ENCODE measurements around the gene PLA2G3. TPM values are rescaled to one million over a fixed set of nuclear protein-coding genes. Genes with fewer than 3 reads are reported as not detected.

The PLA2G3 gene
- total and polyA plus RNA-seq, 3 experiments from 2014 or later: not detected

- no peaks in the 10 kb centered on the region for H3K36me3 Mint-ChIP-seq
- Histone ChIP-seq H3K36me3 (ENCODE audit: insufficient read depth, low read length) (no peaks in the 10 kb centered on the region), H3K9me3 (ENCODE audit: low read length) (no peaks in the 10 kb centered on the region), H3K27me3 (ENCODE audit: insufficient read depth, low read length, poor library complexity, severe bottlenecking) (no peaks in the 10 kb centered on the region), H3K4me3 (ENCODE audit: low read length) (no peak overlapping the region), H3K27ac (ENCODE audit: low read depth, low read length) (no peak overlapping the region), H3K4me1 (ENCODE audit: insufficient read depth, low read length) (no peaks in the 10 kb centered on the region)
- no peak overlapping the region for H3K27ac Mint-ChIP-seq
- DNase-seq: no peak
- H3K4me1 Mint-ChIP-seq: no peaks in the 10 kb centered on the region
- CTCF ChIA-PET: interaction anchor here (1.1 kb wide), 2 partner anchors 36 to 59 kb away, joined by 3 to 5 read pairs; no protein-coding TSS in a partner anchor
- no peak overlapping the region for H3K4me3 Mint-ChIP-seq
- peaks cover 0 to 8% (median 0%) of the 10 kb centered on the region in 5 donors for H3K9me3 Mint-ChIP-seq
- POLR2A ChIA-PET: interaction anchor here (0.6 kb wide), 1 partner anchor 17 kb away, joined by 3 read pairs; the partner anchor contains the start of gene RNF185
- H3K27me3 Mint-ChIP-seq: peaks cover 5 to 7% of the 10 kb centered on the region in 2 donors
Measured at GRCh38 chr22:31143537-31143936, 3.2 kb upstream of the PLA2G3 start.

- Histone ChIP-seq H3K4me3 (ENCODE audit: low read length) (no peak overlapping the region), H3K4me1 (ENCODE audit: insufficient read depth, low read length) (no peaks in the 10 kb centered on the region), H3K27ac (ENCODE audit: low read depth, low read length) (no peak overlapping the region), H3K36me3 (ENCODE audit: insufficient read depth, low read length) (no peaks in the 10 kb centered on the region), H3K9me3 (ENCODE audit: low read length) (no peaks in the 10 kb centered on the region), H3K27me3 (ENCODE audit: insufficient read depth, low read length, poor library complexity, severe bottlenecking) (no peaks in the 10 kb centered on the region)
- Mint-ChIP-seq H3K27ac (no peak overlapping the region), H3K4me3 (no peak overlapping the region), H3K36me3 (no peaks in the 10 kb centered on the region), H3K27me3 (peaks cover 4 to 9% of the 10 kb centered on the region in 2 donors), H3K9me3 (peaks cover 0 to 8% (median 0%) of the 10 kb centered on the region in 5 donors), H3K4me1 (no peaks in the 10 kb centered on the region)
- ChIA-PET CTCF (no interaction called here), POLR2A (interaction anchor here (0.6 kb wide), 1 partner anchor 17 kb away, joined by 3 read pairs; the partner anchor contains the start of gene RNF185)
- DNase-seq: no peak
Measured at GRCh38 chr22:31143038-31143437, 2.7 kb upstream of the PLA2G3 start.

DNA sequence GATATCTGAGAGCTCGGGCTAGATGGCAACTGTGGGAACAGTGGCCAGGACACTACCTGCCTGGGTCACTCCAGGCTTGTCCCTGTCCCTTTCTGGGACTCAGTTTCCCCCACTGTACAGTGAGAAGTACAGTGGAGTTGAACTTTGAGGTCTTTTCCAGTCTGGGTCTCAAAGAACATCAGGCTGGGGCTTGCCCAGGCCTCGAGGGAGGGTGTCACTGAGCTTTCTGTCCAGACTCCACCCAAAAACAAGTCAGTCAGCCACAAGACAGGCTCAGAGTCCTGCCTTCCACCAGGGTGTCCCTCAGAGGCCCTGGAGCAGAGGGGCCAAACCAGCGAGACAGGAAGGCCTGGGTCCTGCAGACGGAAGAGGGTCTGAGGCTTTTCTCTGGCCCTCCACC is 2.0 kb upstream of the PLA2G3 start:
- H3K36me3 ChIP-seq (ENCODE audit: insufficient read depth, low read length): no peaks in the 10 kb centered on the region
- H3K36me3 Mint-ChIP-seq: no peaks in the 10 kb centered on the region
- no peak for DNase-seq
- H3K9me3 ChIP-seq (ENCODE audit: low read length): no peaks in the 10 kb centered on the region
- H3K4me3 ChIP-seq (ENCODE audit: low read length): no peak overlapping the region
- POLR2A ChIA-PET: no interaction called here
- H3K4me1 Mint-ChIP-seq: no peaks in the 10 kb centered on the region
- no peak overlapping the region for H3K27ac ChIP-seq (ENCODE audit: low read depth, low read length)
- peak overlapping the region in 1 of 8 donors; percentile 34 for H3K27ac Mint-ChIP-seq
- CTCF ChIA-PET: no interaction called here
- H3K4me1 ChIP-seq (ENCODE audit: insufficient read depth, low read length): no peaks in the 10 kb centered on the region
- H3K27me3 ChIP-seq (ENCODE audit: insufficient read depth, low read length, poor library complexity, severe bottlenecking): no peaks in the 10 kb centered on the region
- peaks cover 0 to 5% (median 0%) of the 10 kb centered on the region in 5 donors for H3K9me3 Mint-ChIP-seq
- peaks cover 6 to 9% of the 10 kb centered on the region in 2 donors for H3K27me3 Mint-ChIP-seq
- no peak overlapping the region for H3K4me3 Mint-ChIP-seq

GRCh38 chr22:31141551-31141950 is 1.2 kb upstream of the PLA2G3 start:
- Histone ChIP-seq H3K27ac (ENCODE audit: low read depth, low read length) (no peak overlapping the region), H3K4me3 (ENCODE audit: low read length) (no peak overlapping the region), H3K4me1 (ENCODE audit: insufficient read depth, low read length) (no peaks in the 10 kb centered on the region), H3K9me3 (ENCODE audit: low read length) (no peaks in the 10 kb centered on the region), H3K27me3 (ENCODE audit: insufficient read depth, low read length, poor library complexity, severe bottlenecking) (no peaks in the 10 kb centered on the region), H3K36me3 (ENCODE audit: insufficient read depth, low read length) (no peaks in the 10 kb centered on the region)
- Mint-ChIP-seq H3K27ac (peak overlapping the region in 2 of 8 donors; percentile 56 to 81), H3K4me3 (no peak overlapping the region), H3K27me3 (peaks cover 8 to 9% of the 10 kb centered on the region in 2 donors), H3K9me3 (no peaks in the 10 kb centered on the region), H3K36me3 (no peaks in the 10 kb centered on the region), H3K4me1 (no peaks in the 10 kb centered on the region)
- no peak for DNase-seq
- CTCF ChIA-PET: no interaction called here
- POLR2A ChIA-PET: no interaction called here

GRCh38 chr22:31140746-31141145 is 438 bp upstream of the PLA2G3 start:
- H3K27ac ChIP-seq (ENCODE audit: low read depth, low read length): no peak overlapping the region
- Mint-ChIP-seq H3K9me3 (no peaks in the 10 kb centered on the region), H3K4me1 (no peaks in the 10 kb centered on the region), H3K36me3 (no peaks in the 10 kb centered on the region), H3K27me3 (peaks cover 8 to 9% of the 10 kb centered on the region in 2 donors), H3K27ac (no peak overlapping the region), H3K4me3 (no peak overlapping the region)
- no peak overlapping the region for H3K4me3 ChIP-seq (ENCODE audit: low read length)
- H3K4me1 ChIP-seq (ENCODE audit: insufficient read depth, low read length): no peaks in the 10 kb centered on the region
- ChIA-PET POLR2A (no interaction called here), CTCF (no interaction called here)
- H3K9me3 ChIP-seq (ENCODE audit: low read length): no peaks in the 10 kb centered on the region
- no peaks in the 10 kb centered on the region for H3K36me3 ChIP-seq (ENCODE audit: insufficient read depth, low read length)
- no peaks in the 10 kb centered on the region for H3K27me3 ChIP-seq (ENCODE audit: insufficient read depth, low read length, poor library complexity, severe bottlenecking)
- DNase-seq: no peak

GRCh38 chr22:31139066-31139465 is 1.2 kb downstream of the PLA2G3 start:
- Histone ChIP-seq H3K9me3 (ENCODE audit: low read length) (no peaks in the 10 kb centered on the region), H3K36me3 (ENCODE audit: insufficient read depth, low read length) (no peaks in the 10 kb centered on the region), H3K27me3 (ENCODE audit: insufficient read depth, low read length, poor library complexity, severe bottlenecking) (no peaks in the 10 kb centered on the region), H3K4me1 (ENCODE audit: insufficient read depth, low read length) (no peaks in the 10 kb centered on the region), H3K4me3 (ENCODE audit: low read length) (no peak overlapping the region), H3K27ac (ENCODE audit: low read depth, low read length) (no peak overlapping the region)
- Mint-ChIP-seq H3K4me1 (no peaks in the 10 kb centered on the region), H3K36me3 (no peaks in the 10 kb centered on the region), H3K4me3 (no peak overlapping the region), H3K27ac (no peak overlapping the region), H3K27me3 (peaks cover 8 to 9% of the 10 kb centered on the region in 2 donors), H3K9me3 (no peaks in the 10 kb centered on the region)
- ChIA-PET CTCF (no interaction called here), POLR2A (no interaction called here)
- no peak for DNase-seq

DNA sequence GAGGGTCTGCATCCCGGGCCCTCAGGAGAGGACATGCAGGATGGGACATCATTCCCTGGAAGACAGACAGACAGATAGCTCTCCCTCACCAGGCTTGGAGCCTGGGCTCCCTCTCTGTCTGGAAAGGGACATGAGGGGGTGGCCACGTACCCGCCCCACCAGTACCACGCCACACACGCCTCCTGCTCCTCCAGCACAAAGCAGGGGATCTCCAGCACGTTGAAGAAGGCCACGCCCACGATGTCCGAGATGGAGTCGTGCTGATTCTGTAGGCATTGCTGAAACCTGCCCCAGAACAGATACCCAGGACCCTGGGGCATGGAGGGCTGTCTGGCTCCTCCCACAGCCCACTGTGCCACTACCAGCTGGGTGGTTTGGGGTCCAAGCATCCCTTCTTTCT is 2.2 kb downstream of the PLA2G3 start:
- Mint-ChIP-seq H3K4me1 (no peaks in the 10 kb centered on the region), H3K36me3 (no peaks in the 10 kb centered on the region), H3K27me3 (peaks cover 8 to 9% of the 10 kb centered on the region in 2 donors), H3K4me3 (no peak overlapping the region), H3K27ac (no peak overlapping the region), H3K9me3 (no peaks in the 10 kb centered on the region)
- Histone ChIP-seq H3K4me1 (ENCODE audit: insufficient read depth, low read length) (no peaks in the 10 kb centered on the region), H3K36me3 (ENCODE audit: insufficient read depth, low read length) (no peaks in the 10 kb centered on the region), H3K4me3 (ENCODE audit: low read length) (no peak overlapping the region), H3K9me3 (ENCODE audit: low read length) (no peaks in the 10 kb centered on the region), H3K27me3 (ENCODE audit: insufficient read depth, low read length, poor library complexity, severe bottlenecking) (no peaks in the 10 kb centered on the region), H3K27ac (ENCODE audit: low read depth, low read length) (no peak overlapping the region)
- CTCF ChIA-PET: no interaction called here
- DNase-seq: no peak
- POLR2A ChIA-PET: no interaction called here

- H3K9me3 Mint-ChIP-seq: no peaks in the 10 kb centered on the region
- Histone ChIP-seq H3K4me3 (ENCODE audit: low read length) (no peak overlapping the region), H3K4me1 (ENCODE audit: insufficient read depth, low read length) (no peaks in the 10 kb centered on the region), H3K27ac (ENCODE audit: low read depth, low read length) (no peak overlapping the region), H3K36me3 (ENCODE audit: insufficient read depth, low read length) (no peaks in the 10 kb centered on the region), H3K9me3 (ENCODE audit: low read length) (no peaks in the 10 kb centered on the region), H3K27me3 (ENCODE audit: insufficient read depth, low read length, poor library complexity, severe bottlenecking) (no peaks in the 10 kb centered on the region)
- DNase-seq: no peak
- POLR2A ChIA-PET: no interaction called here
- CTCF ChIA-PET: no interaction called here
- H3K36me3 Mint-ChIP-seq: no peaks in the 10 kb centered on the region
- H3K4me3 Mint-ChIP-seq: no peak overlapping the region
- H3K27me3 Mint-ChIP-seq: peaks cover 8 to 9% of the 10 kb centered on the region in 2 donors
- no peaks in the 10 kb centered on the region for H3K4me1 Mint-ChIP-seq
- H3K27ac Mint-ChIP-seq: no peak overlapping the region
Measured at GRCh38 chr22:31137721-31138120, 2.6 kb downstream of the PLA2G3 start.

- Histone ChIP-seq H3K27ac (ENCODE audit: low read depth, low read length) (no peak overlapping the region), H3K4me3 (ENCODE audit: low read length) (no peak overlapping the region), H3K27me3 (ENCODE audit: insufficient read depth, low read length, poor library complexity, severe bottlenecking) (no peaks in the 10 kb centered on the region), H3K4me1 (ENCODE audit: insufficient read depth, low read length) (no peaks in the 10 kb centered on the region), H3K36me3 (ENCODE audit: insufficient read depth, low read length) (no peaks in the 10 kb centered on the region), H3K9me3 (ENCODE audit: low read length) (no peaks in the 10 kb centered on the region)
- no peaks in the 10 kb centered on the region for H3K36me3 Mint-ChIP-seq
- H3K4me1 Mint-ChIP-seq: no peaks in the 10 kb centered on the region
- ChIA-PET CTCF (no interaction called here), POLR2A (no interaction called here)
- no peak overlapping the region for H3K4me3 Mint-ChIP-seq
- H3K9me3 Mint-ChIP-seq: no peaks in the 10 kb centered on the region
- no peak overlapping the region for H3K27ac Mint-ChIP-seq
- peaks cover 8 to 9% of the 10 kb centered on the region in 2 donors for H3K27me3 Mint-ChIP-seq
- DNase-seq: no peak
Measured at GRCh38 chr22:31136711-31137110, 3.6 kb downstream of the PLA2G3 start.

Measured in CD8-positive, alpha-beta memory T cell (primary cell).